Activated gamma-delta T cell treated with anti-CD3 and anti-CD28 coated beads, Interleukin-2, amount 50 U/mL, for 16 hours (primary cell): ENCODE results near the gene HOXC4.

Source experiments
- DNase-seq: peaks from one replicate; pipeline ENCODE4 v3.0.0-alpha.2; 2020; ENCODE audit warnings: low read depth

The HOXC4 gene

GRCh38 chr12:54053751-54054741 lies at the start of gene HOXC4:
Gene HOXC4, plus strand, starts transcription at chr12:54053835. Its CDS starts 88 bp downstream, at chr12:54053923.
- DNase-seq = no peak

- no peak for DNase-seq
Observed at GRCh38 chr12:54004063-54004840, 49.4 kb upstream of the HOXC4 start.

GRCh38 chr12:54004841-54005530 lies 48.6 kb upstream of the HOXC4 start:
- DNase-seq = no peak

GRCh38 chr12:54005531-54005852 lies 48.1 kb upstream of the HOXC4 start:
- DNase-seq = no peak

DNA sequence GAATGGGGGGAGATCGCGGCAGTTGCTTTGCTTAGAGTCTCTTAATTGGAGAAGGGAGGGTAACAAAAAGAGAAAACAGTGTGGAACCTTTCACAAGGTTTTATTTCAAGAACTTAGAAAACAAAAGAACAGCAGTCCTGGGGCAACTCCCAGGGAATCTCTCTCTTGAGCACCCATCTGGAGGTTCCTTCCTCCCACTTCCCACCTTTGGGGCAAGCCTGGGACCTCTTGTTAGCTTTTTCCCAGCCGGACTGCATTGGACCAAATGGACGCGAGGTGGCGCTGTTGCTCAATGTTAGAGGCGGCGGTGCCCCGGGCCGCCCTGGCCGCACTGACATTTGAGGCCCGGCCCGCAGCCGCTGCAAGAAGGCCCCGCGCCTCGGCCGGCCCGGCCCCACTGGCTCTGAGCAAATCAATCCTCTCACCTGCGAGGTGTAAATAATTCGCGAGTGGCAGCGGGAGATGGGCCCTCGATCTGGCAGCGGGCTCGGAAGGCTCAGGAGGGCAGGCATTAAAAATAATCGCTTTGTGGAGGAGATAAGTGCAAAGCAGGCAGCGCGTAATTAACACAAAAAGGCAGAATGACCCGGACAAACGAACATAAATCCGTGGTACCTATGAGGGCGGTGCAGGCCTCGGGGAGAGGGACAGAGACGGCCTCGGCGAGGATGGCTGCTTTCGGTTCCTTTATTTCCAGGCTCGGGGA lies 47.6 kb upstream of the HOXC4 start:
- DNase-seq = peak; percentile 74

DNA sequence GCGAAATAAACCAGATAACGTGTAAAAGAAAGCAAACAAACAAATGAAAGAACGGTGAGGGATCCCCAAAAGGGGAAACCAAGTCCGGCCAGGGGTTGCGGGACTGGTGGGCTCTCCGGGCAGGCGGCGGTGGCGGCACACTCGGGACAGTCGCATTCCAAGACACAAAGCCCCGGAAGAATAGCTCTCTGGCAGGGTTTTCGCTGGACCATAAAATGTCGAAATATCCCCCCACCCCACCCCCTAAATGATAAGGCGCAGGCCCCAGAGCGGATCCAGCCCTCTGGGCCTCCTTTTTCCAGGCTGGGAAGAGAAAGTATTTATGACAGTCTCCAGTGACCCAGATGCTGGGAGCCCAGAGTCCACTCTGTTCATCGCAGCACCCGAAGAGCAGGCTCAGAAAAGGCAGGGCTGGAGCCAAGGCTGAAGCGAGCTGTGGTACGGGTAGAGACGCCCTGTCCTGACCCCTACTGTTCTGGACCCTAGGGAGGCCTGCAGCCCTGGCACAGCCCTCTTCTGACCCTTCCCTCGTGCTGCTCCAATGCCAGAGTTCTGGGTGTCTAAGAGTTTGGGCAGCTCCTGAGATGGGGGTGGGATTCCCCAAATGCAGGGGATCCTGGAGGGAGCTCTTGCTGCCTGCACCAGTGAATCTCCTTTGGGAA lies 46.9 kb upstream of the HOXC4 start:
- no peak for DNase-seq

GRCh38 chr12:54007538-54008259 lies 45.9 kb upstream of the HOXC4 start:
- DNase-seq = no peak

DNA sequence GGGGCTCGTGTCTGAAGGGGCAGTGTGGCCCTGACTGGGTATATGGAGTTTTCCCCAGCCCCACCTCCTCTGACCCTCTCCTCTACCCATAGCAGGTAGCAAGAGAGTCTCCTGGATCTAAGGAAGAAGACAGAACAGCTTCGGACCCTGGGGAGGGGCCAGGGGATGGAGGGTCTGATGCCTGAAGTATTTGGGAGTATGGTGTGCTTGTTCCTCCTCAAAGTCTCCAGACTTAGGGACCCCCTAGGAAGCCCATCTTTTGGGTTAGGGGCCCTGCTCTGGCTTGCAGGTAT lies 45.4 kb upstream of the HOXC4 start:
- no peak for DNase-seq

DNA sequence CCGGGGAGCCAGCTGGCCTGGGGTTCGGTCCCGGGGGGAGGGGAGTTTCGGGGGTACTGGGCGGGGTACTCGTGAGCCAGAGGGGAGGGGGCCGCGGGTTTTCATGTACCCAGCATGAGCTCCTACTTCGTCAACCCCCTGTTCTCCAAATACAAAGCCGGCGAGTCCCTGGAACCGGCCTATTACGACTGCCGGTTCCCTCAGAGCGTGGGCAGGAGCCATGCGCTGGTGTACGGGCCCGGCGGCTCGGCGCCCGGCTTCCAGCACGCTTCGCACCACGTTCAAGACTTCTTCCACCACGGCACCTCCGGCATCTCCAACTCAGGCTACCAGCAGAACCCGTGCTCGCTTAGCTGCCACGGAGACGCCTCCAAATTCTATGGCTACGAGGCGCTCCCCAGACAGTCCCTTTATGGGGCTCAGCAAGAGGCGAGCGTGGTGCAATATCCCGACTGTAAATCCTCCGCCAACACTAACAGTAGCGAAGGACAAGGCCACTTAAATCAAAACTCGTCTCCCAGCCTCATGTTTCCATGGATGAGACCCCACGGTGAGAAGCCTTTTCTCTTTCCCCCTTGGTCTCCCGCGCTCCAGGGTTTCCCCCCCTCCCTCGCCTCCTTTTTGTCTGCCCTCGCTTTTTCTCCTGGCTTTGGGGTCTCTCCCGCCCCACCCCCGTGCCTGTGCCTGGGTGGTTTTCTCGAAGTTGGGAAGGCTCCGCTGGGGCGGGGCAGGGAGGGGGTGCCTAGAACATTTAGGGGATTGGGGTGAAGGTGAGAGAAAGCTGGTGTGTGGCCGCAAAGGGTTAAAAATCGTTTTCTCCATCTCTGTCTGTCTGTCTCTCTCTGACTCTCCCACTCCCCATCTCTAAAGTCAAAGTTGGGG lies 44.2 kb upstream of the HOXC4 start:
- no peak for DNase-seq

DNA sequence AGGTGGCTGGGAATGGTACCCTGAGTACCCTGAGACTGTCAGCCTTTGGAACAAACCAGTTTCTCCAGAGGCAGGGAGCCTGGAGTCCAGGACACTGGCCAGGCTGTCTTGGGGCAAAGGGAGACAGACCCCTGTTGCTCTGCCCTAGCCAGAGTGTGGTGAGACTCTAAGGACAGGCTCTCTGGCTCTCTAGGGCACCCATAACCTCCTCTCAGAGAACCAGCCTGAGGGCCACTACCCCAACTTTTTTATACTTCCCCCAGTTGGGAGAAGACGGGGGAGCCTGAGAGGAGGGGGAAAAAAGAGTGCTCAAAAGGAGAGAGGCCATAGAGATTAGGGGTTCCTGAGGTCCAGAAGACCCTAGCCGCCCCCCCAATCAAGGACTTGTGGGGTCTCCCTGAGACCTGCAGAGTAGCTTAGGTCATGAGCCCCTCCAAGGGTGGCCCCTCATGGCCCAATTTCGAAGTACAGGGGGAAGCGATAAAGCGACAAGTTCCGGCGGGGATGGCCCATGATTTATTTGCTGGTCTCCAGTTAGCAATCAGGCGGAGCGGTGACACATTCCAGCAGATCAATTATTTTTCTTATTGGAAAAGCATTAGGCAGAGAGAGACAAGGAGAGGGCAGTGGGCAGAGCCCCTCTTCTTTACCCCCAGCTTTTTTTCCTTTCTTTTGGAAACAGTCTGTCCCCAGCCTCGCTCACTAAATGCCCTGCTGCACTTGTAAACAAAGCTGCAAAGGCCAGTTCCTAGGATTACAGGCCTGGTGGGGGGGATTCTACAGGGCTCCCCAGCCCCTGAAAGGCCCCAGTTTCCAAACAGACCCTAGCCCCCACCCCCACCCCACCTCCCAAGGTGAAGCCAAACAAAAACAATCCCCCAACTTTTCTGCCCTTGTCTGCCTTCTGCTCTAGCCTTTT lies 43.3 kb upstream of the HOXC4 start:
- no peak for DNase-seq

- no peak for DNase-seq
Observed at GRCh38 chr12:54010972-54011664, 42.5 kb upstream of the HOXC4 start.

GRCh38 chr12:54011665-54012532 lies 41.7 kb upstream of the HOXC4 start:
- no peak for DNase-seq

GRCh38 chr12:54012631-54013409 lies 40.8 kb upstream of the HOXC4 start:
- DNase-seq = no peak

DNA sequence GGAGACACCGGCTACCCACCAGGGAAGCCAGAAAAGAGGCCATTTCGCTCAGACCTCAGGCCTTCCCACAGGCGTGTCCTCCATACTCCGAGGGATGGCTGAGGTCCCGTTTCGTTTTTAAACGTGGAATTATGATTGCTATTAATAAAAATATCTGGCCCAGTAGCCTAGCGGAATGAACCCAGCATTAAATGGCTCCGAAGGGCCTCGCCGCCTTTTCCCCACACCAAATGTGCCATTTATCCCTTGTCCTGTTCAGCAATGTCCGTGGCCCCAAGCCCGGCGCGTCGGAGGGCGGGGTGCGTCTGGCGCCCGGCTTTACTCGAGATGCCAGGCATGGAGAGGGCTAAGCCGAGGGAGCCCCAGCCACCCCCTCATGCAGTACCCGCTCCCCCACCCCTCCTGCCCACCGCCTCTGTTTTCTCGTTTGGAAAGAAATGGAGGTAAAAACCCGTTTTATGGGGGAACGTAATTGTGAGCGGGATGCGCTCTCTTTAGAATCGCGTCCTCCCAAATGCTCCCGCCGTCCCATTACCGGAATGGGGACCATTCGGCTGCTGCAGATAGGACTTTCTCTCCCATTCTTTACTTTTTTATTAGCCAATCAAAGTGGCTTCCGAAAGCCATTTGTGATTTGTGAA lies 39.1 kb upstream of the HOXC4 start:
- DNase-seq = no peak

DNA sequence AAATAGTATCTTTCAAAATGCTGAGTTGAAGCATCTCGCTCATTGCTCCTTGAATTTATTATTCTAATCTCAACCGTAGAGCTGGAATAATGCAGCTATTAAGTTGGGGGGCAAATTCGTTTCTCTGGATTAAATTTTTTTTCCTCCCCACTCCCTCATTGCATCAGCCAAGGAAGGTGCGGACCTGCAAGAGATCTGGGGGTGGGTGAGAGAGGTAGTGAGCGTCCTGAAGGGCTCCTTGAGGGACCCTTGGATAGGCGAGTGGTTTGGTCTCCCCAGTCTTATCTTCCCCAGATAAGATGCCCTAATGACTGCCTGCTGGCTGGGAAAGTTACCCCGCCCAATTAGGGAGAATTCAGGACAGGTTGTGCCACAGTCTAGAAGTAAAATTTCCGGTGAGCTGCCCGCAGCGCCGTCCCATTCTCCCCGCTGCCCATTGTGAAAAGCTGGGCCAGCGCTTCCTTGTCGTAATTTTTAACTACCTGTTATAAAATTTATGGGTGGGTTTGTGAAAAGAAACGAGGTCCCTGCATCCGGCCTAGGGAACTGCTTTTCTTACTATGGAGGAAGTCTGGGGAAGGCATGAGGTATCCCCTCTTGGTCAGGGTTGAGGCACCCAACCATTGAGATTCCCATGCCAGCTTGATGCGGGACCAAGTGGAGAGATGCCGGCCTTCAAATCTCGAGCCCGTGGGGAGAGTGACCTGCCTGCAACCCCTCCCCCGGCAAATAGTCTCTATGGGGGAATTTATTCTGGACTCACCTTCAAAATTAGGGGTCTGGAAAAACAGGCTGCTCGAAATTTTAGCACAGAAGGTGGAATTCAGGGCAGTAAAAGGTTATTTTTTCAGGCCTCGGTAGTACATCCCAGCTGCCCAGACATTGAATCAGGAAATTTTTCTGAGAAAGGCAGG lies 38.4 kb upstream of the HOXC4 start:
- no peak for DNase-seq
